ENCODE results near the gene OR10J5.

- TF ChIP-seq CTCF (conservative IDR thresholded peaks at IDR 0.05; ENCODE audit: low read depth, low read length) (no peak), EZH2 (IDR thresholded peaks at IDR 0.05; ENCODE audit: borderline replicate concordance, low read depth, low read length, poor library complexity, severe bottlenecking) (no peak)
Observed at GRCh38 chr1:159562680-159563079, 26.9 kb upstream of the OR10J5 start.
